ENCODE data around the gene GRB14. TPM values are rescaled to one million over a fixed set of nuclear protein-coding genes. Genes with fewer than 3 reads are reported as not detected.
A peak's percentile ranks its signal among the peaks of the same experiment; 100 is the strongest.

Gene GRB14
- total RNA-seq, 1 donor from 2014 or later: 8.9 TPM

DNA sequence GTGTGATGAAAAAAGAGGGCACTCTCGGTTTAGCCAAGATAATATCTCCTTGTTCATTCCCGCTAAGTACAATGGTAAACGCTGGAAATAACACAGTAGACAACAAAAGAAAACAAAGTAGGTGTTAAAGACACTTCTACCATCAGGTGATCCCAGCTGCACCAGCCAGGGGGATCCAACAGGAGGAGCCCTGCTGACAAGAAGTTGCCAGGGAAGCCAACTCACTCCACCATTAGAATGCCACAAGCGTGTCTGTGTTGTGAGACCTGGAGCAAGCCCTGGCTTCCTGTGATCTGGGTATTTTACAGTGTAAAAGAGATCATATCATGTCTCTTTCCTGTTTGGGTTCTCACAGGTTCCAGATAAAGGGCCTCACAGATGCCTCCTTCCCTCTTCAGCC lies 117.0 kb downstream of the GRB14 start:
- intact Hi-C loops (cut with DNase I): no loop called here
- H3K36me3 ChIP-seq: no peaks in the 10 kb centered on the region
- H3K27ac ChIP-seq: no peak overlapping the region
- peak; percentile 20 for TF ChIP-seq CTCF (IDR thresholded peaks at IDR 0.05)
- H3K27me3 ChIP-seq: no peaks in the 10 kb centered on the region
- no peak overlapping the region for H3K4me3 ChIP-seq
- peak; percentile 50 for ATAC-seq
- no peak for DNase-seq
- H3K9me3 ChIP-seq: no peaks in the 10 kb centered on the region
- no peaks in the 10 kb centered on the region for H3K4me1 ChIP-seq

DNA sequence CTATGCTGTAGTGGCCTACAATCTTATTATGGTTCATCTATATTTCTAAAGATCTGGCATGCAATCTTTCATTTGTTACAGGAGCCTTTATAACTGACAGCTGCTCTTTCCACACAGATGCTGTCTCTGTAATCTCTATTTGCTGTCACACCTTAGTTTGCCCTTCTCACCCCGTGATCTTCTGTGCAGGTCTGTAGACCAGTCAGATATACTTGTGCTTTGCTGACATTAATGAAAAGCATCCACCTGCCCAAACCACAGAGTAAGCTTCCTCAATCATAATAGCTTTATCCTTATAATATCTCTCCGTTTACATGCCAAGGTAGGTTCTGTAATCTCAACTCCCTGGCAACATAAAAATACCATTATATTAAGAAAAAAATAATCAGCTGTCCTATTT lies 122.4 kb downstream of the GRB14 start:
- H3K27ac ChIP-seq: no peak overlapping the region
- H3K36me3 ChIP-seq: no peaks in the 10 kb centered on the region
- H3K9me3 ChIP-seq: no peaks in the 10 kb centered on the region
- intact Hi-C loops (cut with DNase I): no loop called here
- DNase-seq (no peak), ATAC-seq (no peak)
- TF ChIP-seq CTCF (IDR thresholded peaks at IDR 0.05): no peak
- H3K27me3 ChIP-seq: no peaks in the 10 kb centered on the region
- no peak overlapping the region for H3K4me3 ChIP-seq
- H3K4me1 ChIP-seq: no peaks in the 10 kb centered on the region

GRCh38 chr2:164496881-164497280 lies 124.4 kb downstream of the GRB14 start:
- DNase-seq (no peak), ATAC-seq (no peak)
- no peak for TF ChIP-seq CTCF (IDR thresholded peaks at IDR 0.05)
- Histone ChIP-seq H3K9me3 (no peaks in the 10 kb centered on the region), H3K27ac (no peak overlapping the region), H3K36me3 (no peaks in the 10 kb centered on the region), H3K27me3 (no peaks in the 10 kb centered on the region), H3K4me1 (no peaks in the 10 kb centered on the region), H3K4me3 (no peak overlapping the region)
- intact Hi-C loops (cut with DNase I): no loop called here

DNA sequence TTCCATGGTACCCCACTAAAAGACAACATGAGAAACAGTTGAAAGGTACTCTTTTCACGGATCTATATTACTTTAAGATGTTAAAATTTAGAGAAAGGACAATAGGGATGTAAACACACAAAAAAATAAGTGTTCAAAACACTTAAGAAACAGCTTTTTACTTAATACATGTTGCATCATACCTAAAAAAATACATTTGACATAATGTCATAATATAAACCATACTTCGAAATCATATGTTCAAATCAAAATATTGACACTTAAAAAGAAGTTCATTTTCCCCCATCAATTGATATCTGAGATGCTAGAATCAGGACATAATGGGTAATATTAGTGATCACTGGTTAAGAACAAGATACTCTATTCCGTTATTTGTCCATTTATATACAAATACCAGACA lies 124.9 kb downstream of the GRB14 start:
- DNase-seq (no peak), ATAC-seq (no peak)
- H3K4me1 ChIP-seq: no peaks in the 10 kb centered on the region
- H3K27ac ChIP-seq: no peak overlapping the region
- no peaks in the 10 kb centered on the region for H3K9me3 ChIP-seq
- no peaks in the 10 kb centered on the region for H3K36me3 ChIP-seq
- intact Hi-C loops (cut with DNase I): no loop called here
- no peak for TF ChIP-seq CTCF (IDR thresholded peaks at IDR 0.05)
- H3K4me3 ChIP-seq: no peak overlapping the region
- no peaks in the 10 kb centered on the region for H3K27me3 ChIP-seq

GRCh38 chr2:164495491-164496223 lies 125.6 kb downstream of the GRB14 start:
- no peak for DNase-seq

More at GRCh38 chr2:164495491-164496223, 125.6 kb downstream of the GRB14 start:
- H3K27me3 ChIP-seq: no peaks in the 10 kb centered on the region
- intact Hi-C loops (cut with DNase I): no loop called here
- peak; percentile 28 for TF ChIP-seq CTCF (IDR thresholded peaks at IDR 0.05)
- no peak for ATAC-seq
- H3K27ac ChIP-seq: no peak overlapping the region
- H3K36me3 ChIP-seq: no peaks in the 10 kb centered on the region
- H3K4me3 ChIP-seq: no peak overlapping the region
- no peaks in the 10 kb centered on the region for H3K4me1 ChIP-seq
- H3K9me3 ChIP-seq: no peaks in the 10 kb centered on the region

All from upper lobe of right lung (tissue), 1 donor.